ENCODE results near the gene ZC3H18. TPM values are rescaled to one million over a fixed set of nuclear protein-coding genes. Genes with fewer than 3 reads are reported as not detected.

The ZC3H18 gene
- total and polyA plus RNA-seq, 2 donors (not counting 1 experiment from before 2014, with no cell fraction given) = 7.9 to 9.4 TPM

GRCh38 chr16:88535191-88535856, 34.9 kb upstream of the ZC3H18 start:
- no peak overlapping the region for H3K9ac ChIP-seq (ENCODE audit: insufficient read depth, low read length)
- H4K20me1 ChIP-seq (ENCODE audit: control insufficient read depth, extremely low read depth, insufficient read depth, low read length) = no peaks in the 10 kb centered on the region
- H3K27ac ChIP-seq (ENCODE audit: insufficient read depth, low read length) = peak overlapping the region; percentile 20
- no peaks in the 10 kb centered on the region for H3K79me2 ChIP-seq (ENCODE audit: control insufficient read depth, insufficient read depth, low read length)
- peaks cover 5% of the 10 kb centered on the region for H3K4me1 ChIP-seq (ENCODE audit: control insufficient read depth, extremely low read depth, insufficient read depth, low read length)
- H3K36me3 ChIP-seq (ENCODE audit: control insufficient read depth, insufficient read depth, low read length) = peaks cover 7% of the 10 kb centered on the region
- peak overlapping the region in 3 of 4 experiments; percentile 40 to 50 (median 41) for H3K4me3 ChIP-seq (replicated peaks in 1 of 4; ENCODE audit: control extremely low read depth in 1 of 4, insufficient read depth in 1 of 4, low read depth in 3 of 4, low read length in 4 of 4)
- no peak overlapping the region for H2AFZ ChIP-seq (ENCODE audit: low read length)
- peak overlapping the region; percentile 80 for H3K4me2 ChIP-seq (ENCODE audit: extremely low read depth, insufficient read depth, low read length)
- no peaks in the 10 kb centered on the region for H3K9me3 ChIP-seq (ENCODE audit: control insufficient read depth, insufficient read depth, low read depth, low read length)
- peaks cover 22% of the 10 kb centered on the region for H3K27me3 ChIP-seq (ENCODE audit: control insufficient read depth, insufficient read depth, low read length)
- DNase-seq (ENCODE audit: low read depth in 2 of 2) = no peak
- TF ChIP-seq EZH2 (IDR thresholded peaks at IDR 0.05; ENCODE audit: low read length, missing control alignments) (no peak), CTCF (conservative IDR thresholded peaks at IDR 0.05 in 1 of 2, IDR thresholded peaks at IDR 0.05 in 1 of 2; ENCODE audit: low read depth in 1 of 2, low read length in 2 of 2) (no peak)

GRCh38 chr16:88535857-88536222, 34.4 kb upstream of the ZC3H18 start:
- H3K9me3 ChIP-seq (ENCODE audit: control insufficient read depth, insufficient read depth, low read depth, low read length) = no peaks in the 10 kb centered on the region
- H3K79me2 ChIP-seq (ENCODE audit: control insufficient read depth, insufficient read depth, low read length) = no peaks in the 10 kb centered on the region
- H3K27ac ChIP-seq (ENCODE audit: insufficient read depth, low read length) = no peak overlapping the region
- H3K36me3 ChIP-seq (ENCODE audit: control insufficient read depth, insufficient read depth, low read length) = peaks cover 7% of the 10 kb centered on the region
- peaks cover 5% of the 10 kb centered on the region for H3K4me1 ChIP-seq (ENCODE audit: control insufficient read depth, extremely low read depth, insufficient read depth, low read length)
- peaks cover 26% of the 10 kb centered on the region for H3K27me3 ChIP-seq (ENCODE audit: control insufficient read depth, insufficient read depth, low read length)
- TF ChIP-seq CTCF (conservative IDR thresholded peaks at IDR 0.05 in 1 of 2, IDR thresholded peaks at IDR 0.05 in 1 of 2; ENCODE audit: low read depth in 1 of 2, low read length in 2 of 2) = no peak
- no peak for TF ChIP-seq EZH2 (IDR thresholded peaks at IDR 0.05; ENCODE audit: low read length, missing control alignments)
- H3K4me3 ChIP-seq (replicated peaks in 1 of 4; ENCODE audit: control extremely low read depth in 1 of 4, insufficient read depth in 1 of 4, low read depth in 3 of 4, low read length in 4 of 4) = no peak overlapping the region
- DNase-seq (ENCODE audit: low read depth in 2 of 2) = no peak
- H4K20me1 ChIP-seq (ENCODE audit: control insufficient read depth, extremely low read depth, insufficient read depth, low read length) = no peaks in the 10 kb centered on the region
- H2AFZ ChIP-seq (ENCODE audit: low read length) = no peak overlapping the region
- no peak overlapping the region for H3K4me2 ChIP-seq (ENCODE audit: extremely low read depth, insufficient read depth, low read length)
- no peak overlapping the region for H3K9ac ChIP-seq (ENCODE audit: insufficient read depth, low read length)

GRCh38 chr16:88536510-88536909, 33.7 kb upstream of the ZC3H18 start:
- Histone ChIP-seq H2AFZ (ENCODE audit: low read length) (no peak overlapping the region), H3K27me3 (ENCODE audit: control insufficient read depth, insufficient read depth, low read length) (peaks cover 26% of the 10 kb centered on the region), H3K79me2 (ENCODE audit: control insufficient read depth, insufficient read depth, low read length) (no peaks in the 10 kb centered on the region), H3K4me2 (ENCODE audit: extremely low read depth, insufficient read depth, low read length) (no peak overlapping the region), H3K4me3 (replicated peaks in 1 of 4; ENCODE audit: control extremely low read depth in 1 of 4, insufficient read depth in 1 of 4, low read depth in 3 of 4, low read length in 4 of 4) (no peak overlapping the region), H4K20me1 (ENCODE audit: control insufficient read depth, extremely low read depth, insufficient read depth, low read length) (no peaks in the 10 kb centered on the region), H3K9ac (ENCODE audit: insufficient read depth, low read length) (no peak overlapping the region), H3K36me3 (ENCODE audit: control insufficient read depth, insufficient read depth, low read length) (peaks cover 6% of the 10 kb centered on the region), H3K4me1 (ENCODE audit: control insufficient read depth, extremely low read depth, insufficient read depth, low read length) (peaks cover 5% of the 10 kb centered on the region), H3K27ac (ENCODE audit: insufficient read depth, low read length) (no peak overlapping the region), H3K9me3 (ENCODE audit: control insufficient read depth, insufficient read depth, low read depth, low read length) (no peaks in the 10 kb centered on the region)
- TF ChIP-seq EZH2 (IDR thresholded peaks at IDR 0.05; ENCODE audit: low read length, missing control alignments) = no peak
- TF ChIP-seq CTCF (conservative IDR thresholded peaks at IDR 0.05 in 1 of 2, IDR thresholded peaks at IDR 0.05 in 1 of 2; ENCODE audit: low read depth in 1 of 2, low read length in 2 of 2) = no peak
- no peak for DNase-seq (ENCODE audit: low read depth in 2 of 2)
